ENCODE results near the gene ADGRL1. TPM values are rescaled to one million over a fixed set of nuclear protein-coding genes. Genes with fewer than 3 reads are reported as not detected.
"Not testable (repeated sequence)": the region's sequence is repeated elsewhere in the genome, so short reads cannot be mapped to it uniquely, and the experiment has no call there.

The ADGRL1 gene
- total and polyA plus RNA-seq, 4 donors: 0.14 to 1.6 (median 0.53) TPM

DNA sequence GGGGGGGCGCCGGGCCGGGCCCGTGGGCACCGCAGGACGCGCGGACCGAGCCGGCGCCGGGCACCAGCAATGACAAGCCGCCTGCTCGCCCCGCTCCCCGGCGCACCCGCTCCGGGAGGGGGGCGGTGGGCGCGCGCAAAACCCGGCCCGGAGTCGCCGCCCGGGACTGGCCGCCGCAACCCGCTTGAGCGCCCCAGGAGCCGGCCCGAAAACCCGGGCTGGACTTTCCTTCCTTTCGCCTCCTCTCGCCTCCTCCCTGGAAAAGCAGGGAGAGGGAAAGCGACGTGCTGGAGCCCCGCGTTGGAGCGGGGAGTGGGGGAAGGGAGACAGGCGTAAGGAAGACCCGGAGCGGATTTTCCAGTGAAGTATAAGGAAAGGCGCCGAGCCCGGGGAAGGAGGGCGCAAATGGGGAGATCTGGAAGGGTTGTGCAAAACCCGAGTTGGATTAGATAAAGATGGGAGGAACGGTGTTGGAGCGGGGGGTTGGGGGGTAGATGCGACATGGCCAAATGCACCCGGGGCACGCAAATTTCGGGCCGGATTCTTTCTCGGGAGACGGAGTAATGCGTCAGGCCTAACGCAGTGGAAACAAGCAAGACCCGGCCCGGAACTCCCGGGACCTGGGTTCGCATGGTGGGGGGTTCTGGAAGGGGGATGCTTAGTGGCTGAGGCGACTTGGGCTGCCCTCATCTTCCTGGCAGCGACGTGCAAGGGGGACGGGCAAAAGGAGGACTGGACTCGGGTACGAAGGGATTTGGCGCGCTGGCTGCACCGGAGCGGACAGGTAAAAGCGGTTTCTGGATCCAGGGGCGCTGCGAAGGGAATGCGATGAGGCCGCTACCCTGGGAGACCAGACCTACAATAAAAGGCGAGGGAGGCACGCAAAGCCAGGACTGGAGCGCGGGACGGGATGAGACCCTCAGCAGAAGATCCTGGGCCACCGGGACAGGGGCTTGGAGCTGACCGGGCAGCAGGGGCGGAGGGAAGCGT lies 1.1 kb upstream of the ADGRL1 start:
- not testable (repeated sequence) for H3K9ac ChIP-seq (ENCODE audit: low read depth in 1 of 2, low read length in 2 of 2)
- WGBS: 1% methylated on average over 89 of the region's 89 CpGs

GRCh38 chr19:14206308-14206707 lies 339 bp upstream of the ADGRL1 start:
- 2% methylated on average over 63 of the region's 67 CpGs for WGBS
- peak overlapping the region in 1 of 3 donors; percentile 50 for H3K4me3 ChIP-seq (ENCODE audit: low read depth in 1 of 3, low read length in 3 of 3)

More for the DNA sequence above, 1.1 kb upstream of the ADGRL1 start:
- peak; percentile 71 for DNase-seq (ENCODE audit: low spot score)
- not testable (repeated sequence) for H3K27me3 ChIP-seq (ENCODE audit: control insufficient read depth in 4 of 4, insufficient read depth in 4 of 4, low read length in 3 of 4); H3K36me3 ChIP-seq (ENCODE audit: control insufficient read depth in 4 of 4, insufficient read depth in 3 of 4, low read depth in 1 of 4, low read length in 3 of 4); H3K9me3 ChIP-seq (ENCODE audit: control insufficient read depth in 4 of 4, low read length in 3 of 4); H3K27ac ChIP-seq (ENCODE audit: low read depth in 1 of 2, low read length in 2 of 2); H3K4me1 ChIP-seq (ENCODE audit: control insufficient read depth in 4 of 4, insufficient read depth in 4 of 4, low read length in 3 of 4)
- TF ChIP-seq SP1 (IDR thresholded peaks at IDR 0.05): peak; percentile 52
- peak overlapping the region in 2 of 3 donors; percentile 30 to 50 for H3K4me3 ChIP-seq (ENCODE audit: low read depth in 1 of 3, low read length in 3 of 3)

GRCh38 chr19:14204676-14205451 lies 1.1 kb downstream of the ADGRL1 start:
- H3K9ac ChIP-seq (ENCODE audit: low read depth in 1 of 2, low read length in 2 of 2); H3K27ac ChIP-seq (ENCODE audit: low read depth in 1 of 2, low read length in 2 of 2); DNase-seq (ENCODE audit: low spot score); H3K9me3 ChIP-seq (ENCODE audit: control insufficient read depth in 4 of 4, low read length in 3 of 4); H3K4me1 ChIP-seq (ENCODE audit: control insufficient read depth in 4 of 4, insufficient read depth in 4 of 4, low read length in 3 of 4); H3K36me3 ChIP-seq (ENCODE audit: control insufficient read depth in 4 of 4, insufficient read depth in 3 of 4, low read depth in 1 of 4, low read length in 3 of 4); H3K27me3 ChIP-seq (ENCODE audit: control insufficient read depth in 4 of 4, insufficient read depth in 4 of 4, low read length in 3 of 4): not testable (repeated sequence)
- 17% methylated on average over 28 of the region's 28 CpGs for WGBS
- peak overlapping the region in 1 of 3 donors; percentile 50 for H3K4me3 ChIP-seq (ENCODE audit: low read depth in 1 of 3, low read length in 3 of 3)

More at GRCh38 chr19:14206308-14206707, 339 bp upstream of the ADGRL1 start:
- not testable (repeated sequence) for DNase-seq (ENCODE audit: low spot score); H3K27me3 ChIP-seq (ENCODE audit: control insufficient read depth in 4 of 4, insufficient read depth in 4 of 4, low read length in 3 of 4); H3K9ac ChIP-seq (ENCODE audit: low read depth in 1 of 2, low read length in 2 of 2); H3K27ac ChIP-seq (ENCODE audit: low read depth in 1 of 2, low read length in 2 of 2); H3K36me3 ChIP-seq (ENCODE audit: control insufficient read depth in 4 of 4, insufficient read depth in 3 of 4, low read depth in 1 of 4, low read length in 3 of 4); H3K4me1 ChIP-seq (ENCODE audit: control insufficient read depth in 4 of 4, insufficient read depth in 4 of 4, low read length in 3 of 4); H3K9me3 ChIP-seq (ENCODE audit: control insufficient read depth in 4 of 4, low read length in 3 of 4)

GRCh38 chr19:14204219-14204618 lies 1.8 kb downstream of the ADGRL1 start:
- not testable (repeated sequence) for H3K36me3 ChIP-seq (ENCODE audit: control insufficient read depth in 4 of 4, insufficient read depth in 3 of 4, low read depth in 1 of 4, low read length in 3 of 4); H3K27me3 ChIP-seq (ENCODE audit: control insufficient read depth in 4 of 4, insufficient read depth in 4 of 4, low read length in 3 of 4); H3K27ac ChIP-seq (ENCODE audit: low read depth in 1 of 2, low read length in 2 of 2); H3K9me3 ChIP-seq (ENCODE audit: control insufficient read depth in 4 of 4, low read length in 3 of 4); DNase-seq (ENCODE audit: low spot score); H3K4me3 ChIP-seq (ENCODE audit: low read depth in 1 of 3, low read length in 3 of 3); H3K4me1 ChIP-seq (ENCODE audit: control insufficient read depth in 4 of 4, insufficient read depth in 4 of 4, low read length in 3 of 4); H3K9ac ChIP-seq (ENCODE audit: low read depth in 1 of 2, low read length in 2 of 2)
- WGBS: 64% methylated on average over 7 of the region's 7 CpGs

DNA sequence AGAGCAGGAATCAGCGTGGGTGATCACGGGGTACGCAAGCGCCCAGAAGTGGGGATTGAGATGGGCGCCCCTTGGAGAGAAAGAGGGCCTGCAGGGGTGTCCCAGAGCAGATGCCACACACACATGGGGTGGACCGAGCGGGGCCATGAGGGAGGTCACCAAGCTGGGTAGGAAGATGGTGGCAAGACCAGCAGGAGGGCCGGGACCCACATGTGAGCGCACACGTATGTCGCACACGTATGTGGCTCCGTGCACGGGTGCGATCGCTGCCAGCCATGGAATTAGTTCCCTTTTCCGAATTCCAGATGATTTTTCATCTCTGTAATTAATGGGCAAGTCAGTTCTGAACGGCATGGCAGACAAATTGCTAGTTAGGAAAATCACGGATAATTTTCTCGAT lies 2.2 kb downstream of the ADGRL1 start:
- not testable (repeated sequence) for H3K36me3 ChIP-seq (ENCODE audit: control insufficient read depth in 4 of 4, insufficient read depth in 3 of 4, low read depth in 1 of 4, low read length in 3 of 4); DNase-seq (ENCODE audit: low spot score); H3K4me3 ChIP-seq (ENCODE audit: low read depth in 1 of 3, low read length in 3 of 3); H3K27ac ChIP-seq (ENCODE audit: low read depth in 1 of 2, low read length in 2 of 2); H3K4me1 ChIP-seq (ENCODE audit: control insufficient read depth in 4 of 4, insufficient read depth in 4 of 4, low read length in 3 of 4); H3K27me3 ChIP-seq (ENCODE audit: control insufficient read depth in 4 of 4, insufficient read depth in 4 of 4, low read length in 3 of 4); H3K9ac ChIP-seq (ENCODE audit: low read depth in 1 of 2, low read length in 2 of 2); H3K9me3 ChIP-seq (ENCODE audit: control insufficient read depth in 4 of 4, low read length in 3 of 4)
- WGBS: 86% methylated on average over 20 of the region's 20 CpGs
